HepG2 (cell line): ENCODE measurements around the gene HDAC4. TPM values are rescaled to one million over a fixed set of nuclear protein-coding genes. Genes with fewer than 3 reads are reported as not detected.

Experiments used
- ATAC-seq: fragments of 200-7000 bp; cut with Tn5 transposase; 3 replicates; pipeline ENCODE4 v1.9.1; 2020; ENCODE audit warnings: mild to moderate bottlenecking, moderate library complexity
- BruUV-seq: library from RNA; stranded (reverse); fragments of 400-500 nt; replicated peaks from 2 replicates; lab custom pipeline; 2021; lab: Mats Ljungman, UMichigan
- CTCF ChIA-PET: fragments of 300-600 bp; formaldehyde crosslinking; extraction: SDS; loops from one replicate; lab custom pipeline; 2021; ENCODE audit warnings: low total read pairs, inconsistent platforms, low intra/inter-chr PET ratio; lab: Yijun Ruan, JAX
- POLR2A ChIA-PET: fragments of 350-600 bp; sonication (Branson Sonifier 250); formaldehyde crosslinking; loops from one replicate; lab custom pipeline; 2020; ENCODE audit warnings: antibody characterized with exemption, inconsistent platforms; lab: Yijun Ruan, JAX
- DNase-seq: peaks from one replicate; pipeline ENCODE4 v3.0.0-alpha.2; 2015; ENCODE audit warnings: low spot score
- FAIRE-seq: peaks from 3 replicates; lab custom pipeline; 2011; peaks lifted over from hg19 to GRCh38; lab: Jason Lieb, UNC
- H2AFZ ChIP-seq: one replicate; pipeline ENCODE4 v1.6.1; 2011; ENCODE audit warnings: low read length, inconsistent platforms
- H3K27ac ChIP-seq: fragments of 300-600 bp; 3 replicates; pipeline ENCODE4 v1.8.0; 2011; ENCODE audit warnings: mixed run types, mild to moderate bottlenecking, mixed read lengths, low read length, inconsistent platforms; ENCODE audit not compliant: insufficient read depth; ENCODE audit errors: extremely low read length
- H3K27me3 ChIP-seq, 2 experiments: fragments of 200-600 bp in 1 of 2; 2 replicates in 1 of 2; 3 replicates in 1 of 2; pipeline versions ENCODE4 v1.6.0 to v1.8.0; 2011; ENCODE audit warnings: low read length in 2 of 2, mild to moderate bottlenecking in 2 of 2, moderate library complexity in 2 of 2, inconsistent platforms in 1 of 2; ENCODE audit not compliant: insufficient read depth in 2 of 2, control insufficient read depth in 1 of 2
- H3K36me3 ChIP-seq, 2 experiments: fragments of 200-600 bp in 1 of 2; replicated peaks in 1 of 2; 2 replicates in 1 of 2; 3 replicates in 1 of 2; pipeline versions ENCODE4 v1.5.1 to v1.8.0; 2011; ENCODE audit warnings: low read length in 2 of 2, inconsistent platforms in 1 of 2; ENCODE audit not compliant: insufficient read depth in 2 of 2, control insufficient read depth in 1 of 2
- H3K4me1 ChIP-seq: 2 replicates; pipeline ENCODE4 v1.5.1; 2012; ENCODE audit warnings: low read length, inconsistent platforms; ENCODE audit not compliant: insufficient read depth
- H3K4me2 ChIP-seq: 2 replicates; pipeline ENCODE4 v1.6.0; 2011; ENCODE audit warnings: low read depth, low read length, inconsistent platforms
- H3K4me3 ChIP-seq, 3 experiments: fragments of 200-600 bp in 1 of 3; sonication (generic), shearing (Covaris generic) in 1 of 3; replicated peaks in 1 of 3; 2 replicates each; pipeline ENCODE4 v1.5.1; 2011 to 2016; ENCODE audit warnings: low read length in 3 of 3, inconsistent platforms in 2 of 3, low read depth in 2 of 3, mild to moderate bottlenecking in 2 of 3, control low read depth in 1 of 3, mixed read lengths in 1 of 3; ENCODE audit not compliant: insufficient read depth in 1 of 3
- H3K79me2 ChIP-seq: one replicate; pipeline ENCODE4 v1.6.1; 2011; ENCODE audit warnings: low read length, inconsistent platforms; ENCODE audit not compliant: insufficient read depth
- H3K9ac ChIP-seq: 2 replicates; pipeline ENCODE4 v1.6.0; 2011; ENCODE audit warnings: mild to moderate bottlenecking, low read depth, low read length, inconsistent platforms; ENCODE audit not compliant: insufficient read depth
- H3K9me3 ChIP-seq: 2 replicates; pipeline ENCODE4 v1.5.1; 2012; ENCODE audit warnings: mild to moderate bottlenecking, low read length
- H4K20me1 ChIP-seq: 2 replicates; pipeline ENCODE4 v1.6.0; 2011; ENCODE audit warnings: inconsistent platforms, mild to moderate bottlenecking, low read length, moderate library complexity; ENCODE audit not compliant: insufficient read depth
- KAT8 ChIP-seq: IDR thresholded peaks from 2 replicates; pipeline ENCODE4 v1.6.1; 2016; ENCODE audit warnings: missing genetic modification reagents, missing compliant biosample characterization
- NKX3-1 ChIP-seq: sonication (generic); formaldehyde crosslinking; IDR thresholded peaks from 2 replicates; pipeline ENCODE4 v1.5.0; 2020; ENCODE audit warnings: missing genetic modification reagents
- RAD51 ChIP-seq: fragments of 450-650 bp; IDR thresholded peaks from 2 replicates; pipeline ENCODE4 v1.6.1; 2016; ENCODE audit warnings: borderline replicate concordance
- SAP130 ChIP-seq: IDR thresholded peaks from 2 replicates; pipeline ENCODE4 v1.6.1; 2016; ENCODE audit warnings: low read depth
- SIN3A ChIP-seq: IDR thresholded peaks from 2 replicates; pipeline ENCODE4 v1.6.1; 2011; ENCODE audit warnings: low read depth, mild to moderate bottlenecking, control low read depth, low read length, borderline replicate concordance
- SP1 ChIP-seq, 2 experiments: fragments of 450-650 bp in 1 of 2; sonication (generic) in 1 of 2; formaldehyde crosslinking in 1 of 2; IDR thresholded peaks; 2 replicates each; pipeline versions ENCODE4 v1.4.0 to v1.6.1; 2016 to 2020; ENCODE audit warnings: missing genetic modification reagents in 1 of 2
- YEATS2 ChIP-seq: sonication (generic); formaldehyde crosslinking; IDR thresholded peaks from 2 replicates; pipeline ENCODE4 v1.4.0; 2020; ENCODE audit warnings: missing genetic modification reagents, borderline replicate concordance
- ZBTB39 ChIP-seq: sonication (generic); formaldehyde crosslinking; IDR thresholded peaks from 2 replicates; pipeline ENCODE4 v1.5.0; 2020; ENCODE audit warnings: missing genetic modification reagents
- ZFP41 ChIP-seq: sonication (generic); formaldehyde crosslinking; IDR thresholded peaks from 2 replicates; pipeline ENCODE4 v1.4.0; 2020; ENCODE audit warnings: mild to moderate bottlenecking, missing genetic modification reagents, borderline replicate concordance
- ZNF367 ChIP-seq: sonication (generic); formaldehyde crosslinking; IDR thresholded peaks from 2 replicates; pipeline ENCODE4 v1.4.0; 2020; ENCODE audit warnings: missing genetic modification reagents, borderline replicate concordance
- ZNF558 ChIP-seq: sonication (generic); formaldehyde crosslinking; IDR thresholded peaks from 2 replicates; pipeline ENCODE4 v1.9.0; 2022; ENCODE audit warnings: mild to moderate bottlenecking, missing genetic modification reagents, borderline replicate concordance
- ZNF564 ChIP-seq: sonication (generic); formaldehyde crosslinking; IDR thresholded peaks from 2 replicates; pipeline ENCODE4 v1.8.1; 2023; ENCODE audit warnings: mild to moderate bottlenecking, missing genetic modification reagents
- ZNF839 ChIP-seq: sonication (generic); formaldehyde crosslinking; IDR thresholded peaks from 2 replicates; pipeline ENCODE4 v1.4.0; 2020; ENCODE audit warnings: missing genetic modification reagents, mild to moderate bottlenecking, borderline replicate concordance
- WGBS: methylation state at CpG from one replicate; pipeline ENCODE4 v1.1.6; 2017; ENCODE audit warnings: low lambda C conversion rate; 5-methylcytosine and 5-hydroxymethylcytosine counted together
- in situ Hi-C: cut with HindIII; loops from 2 replicates; pipeline ENCODE4 v1.10.0; 2017; ENCODE audit warnings: low pct_unique_long_range_greater_than_20kb; ENCODE audit not compliant: extremely low pct_ligation_motif_present
- intact Hi-C: fragments of 100-400 bp; cut with micrococcal nuclease; formaldehyde crosslinking; loops from one replicate; pipeline ENCODE4 v1.10.0; 2022; ENCODE audit not compliant: unreplicated experiment
- polyA plus RNA-seq, 8 experiments: library from polyadenylated mRNA; depleted of rRNA in 3 of 8; stranded (reverse) in 7 of 8; unstranded in 1 of 8; fragments of >200 nt; fragmentation: Illumina TruSeq in 4 of 8; extraction: Trizol in 4 of 8; gene quantifications; 2 replicates each; pipeline versions ENCODE4 v1.2.1 to v1.2.3, GENCODE V29; 2011 to 2016; ENCODE audit warnings: low read depth in 4 of 8, missing spikeins in 1 of 8, mixed read lengths in 1 of 8; ENCODE audit not compliant: insufficient read depth in 1 of 8
- total RNA-seq, 5 experiments: library from RNA; depleted of rRNA; stranded (reverse); fragments of >200 nt; fragmentation: Illumina TruSeq; extraction: Trizol; gene quantifications; 2 replicates each; pipeline ENCODE4 v1.2.3, GENCODE V29; 2016; ENCODE audit warnings: low read depth in 1 of 5

The HDAC4 gene
- total and polyA plus RNA-seq, 2 of the 13 experiments (the other 11 are each of a cell fraction or from before 2014, with no cell fraction given), result 10.1 to 11.5 TPM

- CTCF ChIA-PET, result no interaction called here
- H3K9ac ChIP-seq, result no peak overlapping the region
- WGBS, result 94% methylated on average over 13 of the region's 13 CpGs
- POLR2A ChIA-PET, result interaction anchor here (1.4 kb wide), 1 partner anchor 189 kb away, joined by 3 read pairs; the partner anchor contains the start of gene HDAC4
- BruUV-seq, result no TSS peak
- intact Hi-C loops, result no loop called here
- ATAC-seq, result no peak
- no peak overlapping the region for H3K27ac ChIP-seq
- H4K20me1 ChIP-seq, result peaks cover 17% of the 10 kb centered on the region
- no peak for DNase-seq
- no peak for FAIRE-seq
- H3K36me3 ChIP-seq, result no peaks in the 10 kb centered on the region
- TF ChIP-seq RAD51, result no peak
- TF ChIP-seq SIN3A, result no peak
- no peak for TF ChIP-seq ZNF839 (CRISPR knock-in tag)
- TF ChIP-seq ZNF558 (CRISPR knock-in tag), result no peak
- TF ChIP-seq, all 625 proteins: peak for 0
- Histone ChIP-seq H3K4me1 (0 out of 2 replicates have a peak, but pooled peaks cover 5% of the 10 kb centered on the region), H2AFZ (no peak overlapping the region), H3K27me3 (no peaks in the 10 kb centered on the region), H3K9me3 (no peaks in the 10 kb centered on the region), H3K79me2 (peaks cover 4% of the 10 kb centered on the region), H3K4me3 (no peak overlapping the region), H3K4me2 (no peak overlapping the region)
- in situ Hi-C loops, result no loop called here
Measured at GRCh38 chr2:239211396-239212094, 189.3 kb downstream of the HDAC4 start.

DNA sequence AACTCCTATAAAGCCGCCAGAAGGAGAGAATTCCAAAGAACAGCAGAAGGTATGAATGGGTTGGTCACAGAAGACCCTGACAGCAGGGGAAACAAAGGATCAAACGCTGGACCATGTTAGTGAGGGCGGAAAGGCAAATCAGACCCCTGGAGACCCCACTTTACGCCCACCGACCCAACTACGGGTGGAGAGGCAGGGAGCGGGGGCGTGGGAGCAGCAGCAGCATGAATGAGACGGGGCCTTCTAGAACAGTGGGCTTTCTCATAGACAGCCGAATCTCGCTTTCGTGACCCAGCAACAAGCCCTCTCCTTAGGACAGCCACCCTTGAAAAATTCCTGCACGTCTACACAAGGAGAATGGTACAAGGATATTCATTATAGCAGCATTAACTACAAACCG lies 191.0 kb downstream of the HDAC4 start:
- Histone ChIP-seq H3K27ac (no peak overlapping the region), H3K27me3 (no peaks in the 10 kb centered on the region), H3K79me2 (no peaks in the 10 kb centered on the region), H3K9me3 (no peaks in the 10 kb centered on the region), H4K20me1 (peaks cover 17% of the 10 kb centered on the region), H3K4me1 (0 out of 2 replicates have a peak, but pooled peaks cover 5% of the 10 kb centered on the region), H3K36me3 (no peaks in the 10 kb centered on the region), H3K9ac (no peak overlapping the region), H2AFZ (no peak overlapping the region), H3K4me2 (no peak overlapping the region), H3K4me3 (no peak overlapping the region)
- in situ Hi-C loops (no loop called here), intact Hi-C loops (loop anchor here (10.0 kb wide), 1 partner anchor 1775 kb away; no protein-coding TSS in a partner anchor)
- WGBS, result 97% methylated on average over 14 of the region's 14 CpGs
- ATAC-seq, result no peak
- no peak for DNase-seq
- POLR2A ChIA-PET, result no interaction called here
- FAIRE-seq, result no peak
- TSS peak; percentile 17 for BruUV-seq
- CTCF ChIA-PET, result no interaction called here
- no peak for TF ChIP-seq ZNF367 (CRISPR knock-in tag)
- TF ChIP-seq ZNF564, result no peak
- TF ChIP-seq NKX3-1 (CRISPR knock-in tag), result no peak
- TF ChIP-seq KAT8 (CRISPR knock-in tag), result no peak
- no peak for TF ChIP-seq ZFP41 (CRISPR knock-in tag)
- TF ChIP-seq ZBTB39 (CRISPR knock-in tag), result no peak
- no peak for TF ChIP-seq YEATS2 (CRISPR knock-in tag)
- no peak for TF ChIP-seq SAP130 (CRISPR knock-in tag)
- no peak for TF ChIP-seq SP1 (IDR thresholded peaks at IDR 0.05)
- TF ChIP-seq SP1 (CRISPR knock-in tag; IDR thresholded peaks at IDR 0.05), result no peak
